A549 treated with GW870086 at 1 μM for 4 hours (cell line): ENCODE results near the gene CTXN2. TPM values are rescaled to one million over a fixed set of nuclear protein-coding genes. Genes with fewer than 3 reads are reported as not detected.

Source experiments
- total RNA-seq: library from RNA; stranded (reverse); fragments of 200-300 nt; extraction: Qiagen RNA extraction; gene quantifications from 5 replicates; pipeline ENCODE4 v1.2.3, GENCODE V29; 2022; ENCODE audit warnings: low read depth

The CTXN2 gene
- total RNA-seq, result 0.05 TPM in 1 of 5 replicates, not detected in the others

DNA sequence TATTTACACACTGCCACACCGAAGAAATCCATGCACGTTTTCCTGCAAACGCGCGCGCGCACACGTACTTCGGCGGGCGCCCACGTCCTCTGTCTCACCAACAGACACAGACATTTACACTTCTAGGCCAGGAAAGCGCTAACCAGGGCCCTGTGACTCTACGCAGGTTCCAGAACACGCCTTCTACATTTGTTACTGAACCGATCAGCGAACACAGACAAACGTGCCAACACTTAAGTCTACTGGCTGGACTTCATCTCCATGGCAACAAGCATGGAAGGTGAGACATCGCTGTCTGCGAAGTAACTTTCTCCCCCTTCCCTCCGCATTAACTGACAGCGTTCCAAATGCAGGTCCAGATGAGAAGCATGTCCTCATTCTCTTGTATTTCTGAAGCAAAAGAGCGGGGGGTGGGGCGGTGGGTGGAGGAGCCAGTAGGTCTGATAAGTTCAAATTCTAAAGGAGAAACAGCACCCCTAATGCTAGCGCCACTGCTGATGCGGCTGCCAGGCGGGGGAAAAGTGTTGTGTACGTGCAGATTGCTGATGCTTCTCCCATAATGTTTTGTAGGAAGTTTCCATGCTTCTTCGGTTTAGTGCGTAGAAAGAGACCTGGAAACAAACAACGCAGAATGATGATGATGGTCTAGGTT is at the start of gene CTXN2:
TSS of gene CTXN2 (plus strand) at position 92 of the 652 bp plus-strand sequence. CDS start 9,636 bp downstream, outside the sequence.

DNA sequence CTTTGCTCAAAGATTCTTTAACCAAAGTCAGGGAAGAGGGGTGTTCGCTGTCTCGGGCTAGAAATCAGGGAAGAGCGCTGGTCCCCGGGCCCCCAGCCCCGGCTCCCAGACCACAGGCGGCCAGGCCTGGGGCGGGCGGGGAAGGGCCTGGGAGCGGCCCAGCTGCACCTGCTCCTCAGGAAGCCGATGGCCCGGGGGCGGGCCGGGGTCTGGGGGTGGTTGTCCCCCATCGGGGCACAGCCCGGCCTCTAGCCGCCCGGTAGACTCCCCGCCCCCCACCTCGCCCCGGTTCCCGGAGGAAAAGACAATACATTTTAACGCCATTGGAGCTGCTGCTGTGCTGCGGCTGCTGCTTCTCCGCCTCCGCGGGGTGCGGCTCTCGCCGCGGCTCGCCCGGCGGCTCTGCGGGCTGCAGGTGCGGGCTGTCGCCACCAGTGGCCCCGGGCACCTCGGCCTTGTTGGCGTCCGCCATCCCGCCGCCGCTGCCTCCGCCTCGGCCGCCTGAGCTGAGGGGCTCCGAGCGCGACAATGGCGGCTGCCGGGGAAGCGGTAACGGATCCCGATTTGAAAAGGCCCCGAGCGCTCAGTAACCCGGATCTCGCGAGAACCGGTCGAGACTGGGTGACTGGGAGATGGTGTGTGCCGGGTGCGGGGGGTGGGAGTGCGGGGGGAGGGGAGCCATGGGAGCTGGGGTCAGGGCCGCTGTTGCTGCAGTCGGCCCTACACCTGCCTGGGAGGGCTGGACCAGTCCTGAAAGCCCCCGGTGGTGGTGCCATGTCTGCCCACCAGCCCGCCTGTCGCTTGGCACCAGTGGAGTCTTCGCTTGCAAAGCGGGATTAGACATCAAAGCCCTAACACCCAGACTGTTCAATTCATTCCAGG is 13.5 kb upstream of the CTXN2 start, which contains the start of gene MYEF2:
TSS of gene MYEF2 (minus strand) at position 530 of the 882 bp plus-strand sequence. CDS start at position 472, 58 bp downstream.

GRCh38 chr15:48205981-48206380 is 14.5 kb downstream of the CTXN2 start, which contains the start of gene SLC12A1:
TSS of gene SLC12A1 (plus strand) at chr15:48206302. CDS start at chr15:48207720, 1,418 bp downstream.

Other genes with a start within 250 kb of the CTXN2 start
- gene SLC24A5, start 70.7 kb upstream of the CTXN2 start, total RNA-seq, result not detected in 5 replicates
- gene MYEF2, start 13.4 kb upstream of the CTXN2 start, total RNA-seq, result 11.6 to 17.6 TPM (median 15.7 TPM) in 5 replicates
- not detected in 5 replicates for gene SLC12A1, start 14.6 kb downstream of the CTXN2 start, total RNA-seq
- gene DUT, start 139.8 kb downstream of the CTXN2 start, total RNA-seq, result 92.1 to 115 TPM (median 114 TPM) in 5 replicates